Dendritic cell treated with granulocyte-macrophage colony-stimulating factor and Interleukin-4, amounts not matched to agents 40 ng/mL and 50 ng/mL, for 4 days (primary cell): Measurements from ENCODE around the gene BPTF.
"Not testable (repeated sequence)": the region's sequence is repeated elsewhere in the genome, so short reads cannot be mapped to it uniquely, and the experiment has no call there.

Experiments
- H3K27ac Mint-ChIP-seq: one replicate; pipeline ENCODE4 v1.8.0; 2022; ENCODE audit warnings: mild to moderate bottlenecking, mixed read lengths
- H3K27me3 Mint-ChIP-seq: one replicate; pipeline ENCODE4 v1.8.0; 2022; ENCODE audit warnings: mild to moderate bottlenecking, mixed read lengths
- H3K36me3 Mint-ChIP-seq: one replicate; pipeline ENCODE4 v1.8.0; 2022; ENCODE audit warnings: low read depth, mixed read lengths
- H3K4me1 Mint-ChIP-seq: one replicate; pipeline ENCODE4 v1.8.0; 2022; ENCODE audit warnings: low read depth, mixed read lengths
- H3K4me3 Mint-ChIP-seq: one replicate; pipeline ENCODE4 v1.8.0; 2022; ENCODE audit warnings: mild to moderate bottlenecking, moderate library complexity, mixed read lengths
- H3K9me3 Mint-ChIP-seq: one replicate; pipeline ENCODE4 v1.8.0; 2022; ENCODE audit warnings: mixed read lengths
- intact Hi-C: fragments of 100-400 bp; cut with micrococcal nuclease; formaldehyde crosslinking; loops from one replicate; pipeline ENCODE4 v1.15.0; 2022

The BPTF gene

GRCh38 chr17:67980456-67980855 lies 155.2 kb downstream of the BPTF start:
- H3K4me1 Mint-ChIP-seq = no peaks in the 10 kb centered on the region
- intact Hi-C loops = no loop called here
- no peak overlapping the region for H3K4me3 Mint-ChIP-seq
- no peaks in the 10 kb centered on the region for H3K27me3 Mint-ChIP-seq
- no peak overlapping the region for H3K27ac Mint-ChIP-seq
- no peaks in the 10 kb centered on the region for H3K9me3 Mint-ChIP-seq
- H3K36me3 Mint-ChIP-seq = peaks cover 62% of the 10 kb centered on the region

- not testable (repeated sequence) for H3K27me3 Mint-ChIP-seq
These were observed 155.6 kb downstream of the BPTF start for GRCh38 chr17:67980883-67981282.

GRCh38 chr17:67982034-67982640 lies 156.8 kb downstream of the BPTF start:
- Mint-ChIP-seq H3K4me3 (no peak overlapping the region), H3K36me3 (peaks cover 45% of the 10 kb centered on the region), H3K27me3 (no peaks in the 10 kb centered on the region), H3K4me1 (no peaks in the 10 kb centered on the region), H3K27ac (no peak overlapping the region), H3K9me3 (no peaks in the 10 kb centered on the region)
- intact Hi-C loops = no loop called here

More at GRCh38 chr17:67980883-67981282, 155.6 kb downstream of the BPTF start:
- H3K36me3 Mint-ChIP-seq = peaks cover 57% of the 10 kb centered on the region
- intact Hi-C loops, H3K4me1 Mint-ChIP-seq, H3K27ac Mint-ChIP-seq, H3K9me3 Mint-ChIP-seq, H3K4me3 Mint-ChIP-seq: not testable (repeated sequence)

GRCh38 chr17:67982686-67983382 lies 157.5 kb downstream of the BPTF start:
- Mint-ChIP-seq H3K4me3 (no peak overlapping the region), H3K27me3 (no peaks in the 10 kb centered on the region), H3K9me3 (no peaks in the 10 kb centered on the region), H3K36me3 (peaks cover 38% of the 10 kb centered on the region), H3K4me1 (no peaks in the 10 kb centered on the region), H3K27ac (no peak overlapping the region)
- intact Hi-C loops = no loop called here

GRCh38 chr17:67983383-67983688 lies 158.0 kb downstream of the BPTF start:
- Mint-ChIP-seq H3K4me3 (no peak overlapping the region), H3K27ac (no peak overlapping the region), H3K9me3 (no peaks in the 10 kb centered on the region), H3K36me3 (peaks cover 33% of the 10 kb centered on the region), H3K27me3 (no peaks in the 10 kb centered on the region), H3K4me1 (no peaks in the 10 kb centered on the region)
- intact Hi-C loops = no loop called here

GRCh38 chr17:67990909-67991308 lies 165.6 kb downstream of the BPTF start:
- H3K4me1 Mint-ChIP-seq = peaks cover 25% of the 10 kb centered on the region
- peaks cover 13% of the 10 kb centered on the region for H3K27me3 Mint-ChIP-seq
- intact Hi-C loops = no loop called here
- no peak overlapping the region for H3K4me3 Mint-ChIP-seq
- peaks cover 31% of the 10 kb centered on the region for H3K36me3 Mint-ChIP-seq
- H3K9me3 Mint-ChIP-seq = no peaks in the 10 kb centered on the region
- H3K27ac Mint-ChIP-seq = no peak overlapping the region

GRCh38 chr17:67992548-67993152 lies 167.3 kb downstream of the BPTF start:
- intact Hi-C loops = loop anchor here (2.0 kb wide), 1 partner anchor 18 kb away; no protein-coding TSS in a partner anchor
- Mint-ChIP-seq H3K9me3 (no peaks in the 10 kb centered on the region), H3K4me1 (peaks cover 36% of the 10 kb centered on the region), H3K36me3 (peaks cover 35% of the 10 kb centered on the region), H3K4me3 (peak overlapping the region; percentile 88), H3K27ac (peak overlapping the region; percentile 89), H3K27me3 (peaks cover 23% of the 10 kb centered on the region)

- intact Hi-C loops = loop anchor here (2.0 kb wide), 1 partner anchor 17 kb away; no protein-coding TSS in a partner anchor
- peaks cover 38% of the 10 kb centered on the region for H3K4me1 Mint-ChIP-seq
- no peaks in the 10 kb centered on the region for H3K9me3 Mint-ChIP-seq
- peaks cover 35% of the 10 kb centered on the region for H3K36me3 Mint-ChIP-seq
- H3K4me3 Mint-ChIP-seq = peak overlapping the region; percentile 88
- H3K27me3 Mint-ChIP-seq = peaks cover 28% of the 10 kb centered on the region
- peak overlapping the region; percentile 89 for H3K27ac Mint-ChIP-seq
These were observed 168.1 kb downstream of the BPTF start for GRCh38 chr17:67993153-67993997.

GRCh38 chr17:67993998-67994361 lies 168.7 kb downstream of the BPTF start:
- Mint-ChIP-seq H3K9me3 (no peaks in the 10 kb centered on the region), H3K36me3 (peaks cover 35% of the 10 kb centered on the region), H3K27ac (peak overlapping the region; percentile 89), H3K4me1 (peaks cover 42% of the 10 kb centered on the region), H3K27me3 (peaks cover 34% of the 10 kb centered on the region), H3K4me3 (peak overlapping the region; percentile 82)
- intact Hi-C loops = loop anchor here (2.0 kb wide), 1 partner anchor 17 kb away; no protein-coding TSS in a partner anchor

GRCh38 chr17:67994817-67995569 lies 169.7 kb downstream of the BPTF start:
- peaks cover 35% of the 10 kb centered on the region for H3K36me3 Mint-ChIP-seq
- H3K9me3 Mint-ChIP-seq = no peaks in the 10 kb centered on the region
- peaks cover 42% of the 10 kb centered on the region for H3K4me1 Mint-ChIP-seq
- peaks cover 39% of the 10 kb centered on the region for H3K27me3 Mint-ChIP-seq
- H3K27ac Mint-ChIP-seq = peak overlapping the region; percentile 89
- intact Hi-C loops = no loop called here
- H3K4me3 Mint-ChIP-seq = peak overlapping the region; percentile 84

- peak overlapping the region; percentile 84 for H3K4me3 Mint-ChIP-seq
- no peaks in the 10 kb centered on the region for H3K9me3 Mint-ChIP-seq
- intact Hi-C loops = no loop called here
- H3K36me3 Mint-ChIP-seq = peaks cover 35% of the 10 kb centered on the region
- H3K27ac Mint-ChIP-seq = peak overlapping the region; percentile 89
- peaks cover 42% of the 10 kb centered on the region for H3K4me1 Mint-ChIP-seq
- H3K27me3 Mint-ChIP-seq = peaks cover 39% of the 10 kb centered on the region
These were observed 170.4 kb downstream of the BPTF start for GRCh38 chr17:67995570-67996263.

GRCh38 chr17:67996301-67997171 lies 171.2 kb downstream of the BPTF start, which contains the start of gene C17orf58:
C17orf58 (minus strand) TSS chr17:67996469; CDS start chr17:67996198, 271 bp downstream.
- H3K9me3 Mint-ChIP-seq, intact Hi-C loops: not testable (repeated sequence)
- H3K4me1 Mint-ChIP-seq = peaks cover 42% of the 10 kb centered on the region
- H3K27ac Mint-ChIP-seq = peak within 1 kb of the TSS; percentile 89
- peaks cover 39% of the 10 kb centered on the region for H3K27me3 Mint-ChIP-seq
- H3K4me3 Mint-ChIP-seq = peak within 1 kb of the TSS; percentile 84
- H3K36me3 Mint-ChIP-seq = peaks cover 34% of the 10 kb centered on the region
